Vagina (tissue), 2 donors: Measurements from ENCODE around the gene OR2AT4.

Experiments
- POLR2A ChIP-seq, 2 donors: fragments of 450-650 bp; IDR thresholded peaks; one replicate each; pipeline ENCODE4 v1.6.1; 2017; ENCODE audit warnings: antibody characterized with exemption in 2 of 2, mild to moderate bottlenecking in 2 of 2, moderate library complexity in 2 of 2
- POLR2AphosphoS5 ChIP-seq, 2 donors: sonication (generic); formaldehyde crosslinking; IDR thresholded peaks; one replicate each; pipeline ENCODE4 v1.9.0; 2017; ENCODE audit warnings: antibody characterized with exemption in 2 of 2, mild to moderate bottlenecking in 2 of 2, low read depth in 1 of 2; ENCODE audit not compliant: insufficient read depth in 1 of 2
- TF ChIP-seq, protein P1 (sequence below), 3 experiments: fragments of 450-650 bp in 2 of 3; fragments of 200-600 bp in 1 of 3; sonication (generic) in 1 of 3; IDR thresholded peaks; one replicate each; pipeline ENCODE4 v1.5.1; 2017 to 2019; ENCODE audit warnings: antibody characterized with exemption in 3 of 3, mild to moderate bottlenecking in 2 of 3, moderate library complexity in 2 of 3

DNA sequence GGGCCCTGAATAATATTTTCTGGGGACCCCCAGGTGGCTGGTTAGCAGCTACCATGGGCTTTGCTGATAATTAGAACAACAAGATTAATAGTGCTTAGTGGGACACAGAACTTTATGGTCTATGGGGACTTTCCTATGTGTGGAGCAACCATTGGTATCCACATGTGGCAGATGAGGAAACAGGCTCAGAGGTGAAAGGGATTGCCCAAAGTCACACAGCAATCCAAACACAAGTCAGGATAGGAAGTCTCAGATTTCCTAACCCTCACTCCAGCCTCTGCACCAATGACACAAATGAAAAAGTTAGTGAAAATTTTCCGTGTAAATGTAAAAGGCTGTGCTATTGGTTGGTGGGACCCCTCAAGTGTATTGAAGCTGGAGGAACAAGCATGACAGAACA lies 39.0 kb upstream of the OR2AT4 start:
- TF ChIP-seq, protein P1, sequence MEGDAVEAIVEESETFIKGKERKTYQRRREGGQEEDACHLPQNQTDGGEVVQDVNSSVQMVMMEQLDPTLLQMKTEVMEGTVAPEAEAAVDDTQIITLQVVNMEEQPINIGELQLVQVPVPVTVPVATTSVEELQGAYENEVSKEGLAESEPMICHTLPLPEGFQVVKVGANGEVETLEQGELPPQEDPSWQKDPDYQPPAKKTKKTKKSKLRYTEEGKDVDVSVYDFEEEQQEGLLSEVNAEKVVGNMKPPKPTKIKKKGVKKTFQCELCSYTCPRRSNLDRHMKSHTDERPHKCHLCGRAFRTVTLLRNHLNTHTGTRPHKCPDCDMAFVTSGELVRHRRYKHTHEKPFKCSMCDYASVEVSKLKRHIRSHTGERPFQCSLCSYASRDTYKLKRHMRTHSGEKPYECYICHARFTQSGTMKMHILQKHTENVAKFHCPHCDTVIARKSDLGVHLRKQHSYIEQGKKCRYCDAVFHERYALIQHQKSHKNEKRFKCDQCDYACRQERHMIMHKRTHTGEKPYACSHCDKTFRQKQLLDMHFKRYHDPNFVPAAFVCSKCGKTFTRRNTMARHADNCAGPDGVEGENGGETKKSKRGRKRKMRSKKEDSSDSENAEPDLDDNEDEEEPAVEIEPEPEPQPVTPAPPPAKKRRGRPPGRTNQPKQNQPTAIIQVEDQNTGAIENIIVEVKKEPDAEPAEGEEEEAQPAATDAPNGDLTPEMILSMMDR (IDR thresholded peaks at IDR 0.05), result no peak
- TF ChIP-seq POLR2A (IDR thresholded peaks at IDR 0.05) (no peak), POLR2AphosphoS5 (IDR thresholded peaks at IDR 0.05; ENCODE audit: insufficient read depth in 1 of 2, low read depth in 1 of 2) (no peak)
